ENCODE results near the gene CALN1. TPM values are rescaled to one million over a fixed set of nuclear protein-coding genes. Genes with fewer than 3 reads are reported as not detected.

The CALN1 gene
- total RNA-seq, 1 experiment from 2014 or later: 0.05 TPM

DNA sequence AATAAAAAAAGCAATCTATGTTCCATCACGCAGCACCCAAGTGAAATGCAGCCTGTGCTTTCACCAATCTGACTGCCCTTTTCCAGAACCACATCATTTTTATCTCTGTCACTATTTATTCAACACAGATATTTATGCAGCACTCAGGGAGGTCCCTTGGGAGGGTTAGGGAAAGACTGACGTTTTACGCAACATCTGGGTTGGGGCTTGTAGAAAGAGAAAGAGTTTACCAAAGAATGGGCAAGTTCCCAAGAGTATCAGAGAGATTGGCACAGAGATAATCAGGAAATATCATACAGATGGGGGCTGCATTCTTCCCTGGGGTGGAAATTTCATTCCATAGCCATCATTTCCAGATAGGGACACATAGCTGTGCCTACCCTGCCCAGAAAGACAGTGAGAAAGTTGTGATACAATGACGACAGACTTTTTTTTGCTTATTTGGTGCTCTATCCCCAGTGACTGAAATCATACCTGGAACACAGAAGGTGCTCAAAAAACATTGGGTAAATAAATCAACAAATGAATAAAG, 474.2 kb downstream of the CALN1 start:
- POLR2A ChIA-PET: no interaction called here
- TF ChIP-seq POLR2AphosphoS5 (IDR thresholded peaks at IDR 0.05; ENCODE audit: low read depth, low read length) (no peak), SIN3A (IDR thresholded peaks at IDR 0.05; ENCODE audit: borderline replicate concordance, insufficient read depth, low read depth, low read length) (no peak), TCF7L2 (IDR thresholded peaks at IDR 0.05; ENCODE audit: low read depth, low read length) (no peak)
- TF ChIP-seq, protein P1, sequence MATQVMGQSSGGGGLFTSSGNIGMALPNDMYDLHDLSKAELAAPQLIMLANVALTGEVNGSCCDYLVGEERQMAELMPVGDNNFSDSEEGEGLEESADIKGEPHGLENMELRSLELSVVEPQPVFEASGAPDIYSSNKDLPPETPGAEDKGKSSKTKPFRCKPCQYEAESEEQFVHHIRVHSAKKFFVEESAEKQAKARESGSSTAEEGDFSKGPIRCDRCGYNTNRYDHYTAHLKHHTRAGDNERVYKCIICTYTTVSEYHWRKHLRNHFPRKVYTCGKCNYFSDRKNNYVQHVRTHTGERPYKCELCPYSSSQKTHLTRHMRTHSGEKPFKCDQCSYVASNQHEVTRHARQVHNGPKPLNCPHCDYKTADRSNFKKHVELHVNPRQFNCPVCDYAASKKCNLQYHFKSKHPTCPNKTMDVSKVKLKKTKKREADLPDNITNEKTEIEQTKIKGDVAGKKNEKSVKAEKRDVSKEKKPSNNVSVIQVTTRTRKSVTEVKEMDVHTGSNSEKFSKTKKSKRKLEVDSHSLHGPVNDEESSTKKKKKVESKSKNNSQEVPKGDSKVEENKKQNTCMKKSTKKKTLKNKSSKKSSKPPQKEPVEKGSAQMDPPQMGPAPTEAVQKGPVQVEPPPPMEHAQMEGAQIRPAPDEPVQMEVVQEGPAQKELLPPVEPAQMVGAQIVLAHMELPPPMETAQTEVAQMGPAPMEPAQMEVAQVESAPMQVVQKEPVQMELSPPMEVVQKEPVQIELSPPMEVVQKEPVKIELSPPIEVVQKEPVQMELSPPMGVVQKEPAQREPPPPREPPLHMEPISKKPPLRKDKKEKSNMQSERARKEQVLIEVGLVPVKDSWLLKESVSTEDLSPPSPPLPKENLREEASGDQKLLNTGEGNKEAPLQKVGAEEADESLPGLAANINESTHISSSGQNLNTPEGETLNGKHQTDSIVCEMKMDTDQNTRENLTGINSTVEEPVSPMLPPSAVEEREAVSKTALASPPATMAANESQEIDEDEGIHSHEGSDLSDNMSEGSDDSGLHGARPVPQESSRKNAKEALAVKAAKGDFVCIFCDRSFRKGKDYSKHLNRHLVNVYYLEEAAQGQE (IDR thresholded peaks at IDR 0.05; ENCODE audit: insufficient read depth in 1 of 2, low read depth in 2 of 2, low read length in 1 of 2): no peak
- TF ChIP-seq, protein P2, sequence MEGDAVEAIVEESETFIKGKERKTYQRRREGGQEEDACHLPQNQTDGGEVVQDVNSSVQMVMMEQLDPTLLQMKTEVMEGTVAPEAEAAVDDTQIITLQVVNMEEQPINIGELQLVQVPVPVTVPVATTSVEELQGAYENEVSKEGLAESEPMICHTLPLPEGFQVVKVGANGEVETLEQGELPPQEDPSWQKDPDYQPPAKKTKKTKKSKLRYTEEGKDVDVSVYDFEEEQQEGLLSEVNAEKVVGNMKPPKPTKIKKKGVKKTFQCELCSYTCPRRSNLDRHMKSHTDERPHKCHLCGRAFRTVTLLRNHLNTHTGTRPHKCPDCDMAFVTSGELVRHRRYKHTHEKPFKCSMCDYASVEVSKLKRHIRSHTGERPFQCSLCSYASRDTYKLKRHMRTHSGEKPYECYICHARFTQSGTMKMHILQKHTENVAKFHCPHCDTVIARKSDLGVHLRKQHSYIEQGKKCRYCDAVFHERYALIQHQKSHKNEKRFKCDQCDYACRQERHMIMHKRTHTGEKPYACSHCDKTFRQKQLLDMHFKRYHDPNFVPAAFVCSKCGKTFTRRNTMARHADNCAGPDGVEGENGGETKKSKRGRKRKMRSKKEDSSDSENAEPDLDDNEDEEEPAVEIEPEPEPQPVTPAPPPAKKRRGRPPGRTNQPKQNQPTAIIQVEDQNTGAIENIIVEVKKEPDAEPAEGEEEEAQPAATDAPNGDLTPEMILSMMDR (IDR thresholded peaks at IDR 0.05): no peak
- Histone ChIP-seq H3K9me3 (ENCODE audit: control insufficient read depth, insufficient read depth, low read depth, low read length) (no peaks in the 10 kb centered on the region), H3K4me1 (ENCODE audit: control insufficient read depth, insufficient read depth, low read length) (no peaks in the 10 kb centered on the region), H3K36me3 (ENCODE audit: control insufficient read depth, insufficient read depth, low read length) (no peaks in the 10 kb centered on the region), H3K4me3 (ENCODE audit: low read depth in 2 of 2, low read length in 2 of 2) (no peak overlapping the region), H3K27ac (ENCODE audit: low read length) (no peak overlapping the region), H3K27me3 (ENCODE audit: control insufficient read depth, insufficient read depth, low read length) (no peaks in the 10 kb centered on the region)
- no TSS peak for BruUV-seq (replicated peaks)
- in situ Hi-C loops (cut with HindIII; ENCODE audit: low pct_unique_long_range_greater_than_20kb, low sequenced_read_pairs): no loop called here
- CTCF ChIA-PET: no interaction called here
- DNase-seq (ENCODE audit: low read depth, low spot score) (no peak), ATAC-seq (no peak)
- intact Hi-C loops (cut with micrococcal nuclease; ENCODE audit: unreplicated experiment): no loop called here

DNA sequence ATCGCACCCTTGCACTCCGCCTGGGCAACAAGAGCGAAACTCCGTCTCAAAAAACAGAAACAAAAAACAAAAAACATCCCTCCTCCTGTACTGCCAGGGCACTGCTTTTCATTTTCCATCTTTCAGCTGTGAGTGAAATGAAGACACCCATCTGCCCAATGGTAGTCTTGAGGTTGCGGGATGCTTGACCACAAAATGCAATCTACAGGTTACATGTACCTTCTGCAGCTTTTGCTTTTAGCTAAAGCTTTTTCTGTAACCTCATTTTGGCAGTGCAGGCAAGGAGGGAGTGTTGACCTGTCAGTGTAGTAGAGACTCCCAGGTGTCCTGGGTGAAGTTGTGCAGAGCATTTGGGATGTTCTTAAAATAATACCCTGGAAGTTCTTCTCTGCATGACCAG, 476.5 kb downstream of the CALN1 start:
- CTCF ChIA-PET: interaction anchor here (0.6 kb wide), 1 partner anchor 101 kb away, joined by 4 read pairs; no protein-coding TSS in a partner anchor
- in situ Hi-C loops (cut with HindIII; ENCODE audit: low pct_unique_long_range_greater_than_20kb, low sequenced_read_pairs) (no loop called here), intact Hi-C loops (cut with micrococcal nuclease; ENCODE audit: unreplicated experiment) (no loop called here)

More for the DNA sequence above, 476.5 kb downstream of the CALN1 start:
- Histone ChIP-seq H3K4me1 (ENCODE audit: control insufficient read depth, insufficient read depth, low read length) (no peaks in the 10 kb centered on the region), H3K4me3 (ENCODE audit: low read depth in 2 of 2, low read length in 2 of 2) (no peak overlapping the region), H3K9me3 (ENCODE audit: control insufficient read depth, insufficient read depth, low read depth, low read length) (no peaks in the 10 kb centered on the region), H3K36me3 (ENCODE audit: control insufficient read depth, insufficient read depth, low read length) (no peaks in the 10 kb centered on the region), H3K27me3 (ENCODE audit: control insufficient read depth, insufficient read depth, low read length) (no peaks in the 10 kb centered on the region), H3K27ac (ENCODE audit: low read length) (no peak overlapping the region)
- POLR2A ChIA-PET: no interaction called here
- TF ChIP-seq POLR2AphosphoS5 (IDR thresholded peaks at IDR 0.05; ENCODE audit: low read depth, low read length) (no peak), TCF7L2 (IDR thresholded peaks at IDR 0.05; ENCODE audit: low read depth, low read length) (no peak), SIN3A (IDR thresholded peaks at IDR 0.05; ENCODE audit: borderline replicate concordance, insufficient read depth, low read depth, low read length) (no peak)
- TF ChIP-seq, protein P2 (IDR thresholded peaks at IDR 0.05): no peak
- TF ChIP-seq, protein P1 (IDR thresholded peaks at IDR 0.05; ENCODE audit: insufficient read depth in 1 of 2, low read depth in 2 of 2, low read length in 1 of 2): no peak
- ATAC-seq (no peak), DNase-seq (ENCODE audit: low read depth, low spot score) (no peak)
- BruUV-seq (replicated peaks): no TSS peak

Measured in Panc1 (cell line).